ENCODE data around the gene CTRB2. TPM values are rescaled to one million over a fixed set of nuclear protein-coding genes. Genes with fewer than 3 reads are reported as not detected.
A peak's percentile ranks its signal among the peaks of the same experiment; 100 is the strongest.

Gene CTRB2
- total RNA-seq, 1 donor from 2014 or later = 7.3 TPM

GRCh38 chr16:75195811-75196790 lies 10.9 kb downstream of the CTRB2 start:
- DNase-seq (ENCODE audit: low spot score) (peak; percentile 32), ATAC-seq (no peak)
- intact Hi-C loops (cut with DNase I) = loop anchor here (10.0 kb wide), 1 partner anchor 569 kb away; no protein-coding TSS in a partner anchor

DNA sequence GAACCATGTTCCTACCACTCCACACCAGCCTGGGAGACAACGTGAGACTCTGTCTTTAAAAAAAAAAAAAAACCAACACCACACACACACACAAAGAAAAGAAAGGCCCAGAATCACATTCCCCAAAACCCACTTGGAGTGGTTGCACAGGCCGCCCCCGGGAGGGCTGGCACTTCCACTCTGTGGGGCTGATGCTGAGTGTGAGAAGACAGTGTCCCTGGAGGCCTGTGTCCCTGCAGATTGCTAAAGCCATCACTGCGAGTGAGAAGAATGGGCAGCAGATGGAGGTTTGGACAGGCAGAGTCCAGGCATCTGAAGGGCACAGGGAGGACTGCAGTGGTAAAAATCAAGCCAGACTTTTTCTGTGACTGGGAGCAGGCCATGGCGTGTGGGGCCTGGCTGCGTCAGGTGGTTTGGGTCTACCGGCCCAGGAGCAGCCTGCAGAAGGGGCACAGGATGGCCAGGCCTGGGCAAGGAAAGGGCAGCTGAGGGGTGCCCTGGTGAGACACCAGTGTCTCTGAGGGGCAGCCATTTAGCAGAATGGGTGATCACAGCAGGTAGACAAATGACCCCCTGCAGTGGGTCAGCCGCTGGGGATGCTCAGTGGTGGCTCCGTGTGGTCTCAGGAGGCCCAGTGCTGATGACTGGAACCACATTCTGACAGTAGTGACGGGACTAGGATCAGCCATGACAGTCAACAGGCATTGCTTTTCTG lies 13.1 kb downstream of the CTRB2 start:
- no peak for DNase-seq (ENCODE audit: low spot score)
- intact Hi-C loops (cut with DNase I) = loop anchor here (10.0 kb wide), 1 partner anchor 571 kb away; no protein-coding TSS in a partner anchor
- no peak for ATAC-seq

DNA sequence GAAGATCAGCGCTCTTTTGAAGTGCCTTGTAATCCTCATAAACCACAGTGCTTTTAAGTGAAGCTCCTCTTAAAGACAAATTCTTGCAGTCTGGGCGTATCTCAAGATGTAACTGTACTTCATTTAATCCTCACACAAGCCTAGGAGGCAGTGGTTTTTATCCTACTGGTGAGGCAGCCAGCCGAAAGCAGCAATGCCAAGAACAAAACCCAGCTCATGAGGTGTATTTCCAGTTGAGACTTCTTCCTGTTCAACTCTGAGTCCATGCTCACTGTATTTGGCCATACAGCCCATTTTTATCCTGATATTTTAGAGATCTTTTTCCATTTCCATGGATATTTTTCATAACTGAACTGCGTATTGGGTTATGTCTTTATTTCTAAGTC lies 13.7 kb downstream of the CTRB2 start:
- intact Hi-C loops (cut with DNase I) = loop anchor here (10.0 kb wide), 1 partner anchor 572 kb away; no protein-coding TSS in a partner anchor
- DNase-seq (ENCODE audit: low spot score) = no peak
- ATAC-seq = no peak

GRCh38 chr16:75192606-75193264 lies 14.2 kb downstream of the CTRB2 start:
- DNase-seq (ENCODE audit: low spot score) (no peak), ATAC-seq (no peak)
- intact Hi-C loops (cut with DNase I) = loop anchor here (10.0 kb wide), 1 partner anchor 572 kb away; no protein-coding TSS in a partner anchor

DNA sequence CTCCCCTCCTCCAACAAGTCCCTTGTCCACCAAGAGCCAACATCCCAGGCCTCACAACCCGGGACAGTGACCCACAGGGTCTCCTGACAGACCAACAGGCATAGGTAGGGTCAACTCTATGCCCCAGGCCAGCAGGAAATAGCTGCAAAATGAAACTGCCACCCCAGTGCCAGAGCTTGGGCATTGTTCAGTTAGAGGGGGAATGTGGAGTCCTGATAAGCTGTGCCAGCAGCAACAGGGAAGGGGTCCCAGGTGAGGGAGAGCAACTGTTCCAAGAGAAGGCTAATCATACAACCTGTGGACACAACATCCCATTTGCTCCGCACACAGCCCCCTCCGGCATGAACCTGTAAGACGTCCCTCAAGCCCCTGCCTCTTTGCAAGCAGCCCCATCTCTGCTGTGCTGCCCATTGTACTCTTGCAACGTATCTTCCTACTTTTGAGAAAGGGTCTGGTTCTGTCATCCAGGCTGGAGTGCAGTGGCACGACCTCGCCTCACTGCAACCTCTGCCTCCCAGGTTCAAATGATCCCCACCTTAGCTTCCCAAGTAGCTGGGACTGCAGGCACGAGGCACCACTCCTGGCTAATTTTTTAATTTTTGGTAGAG lies 17.2 kb downstream of the CTRB2 start:
- ATAC-seq (no peak), DNase-seq (ENCODE audit: low spot score) (no peak)
- intact Hi-C loops (cut with DNase I) = loop anchor here (10.0 kb wide), 1 partner anchor 575 kb away; no protein-coding TSS in a partner anchor

- intact Hi-C loops (cut with DNase I) = no loop called here
Observed at GRCh38 chr16:75188832-75189477, 18.0 kb downstream of the CTRB2 start.

DNA sequence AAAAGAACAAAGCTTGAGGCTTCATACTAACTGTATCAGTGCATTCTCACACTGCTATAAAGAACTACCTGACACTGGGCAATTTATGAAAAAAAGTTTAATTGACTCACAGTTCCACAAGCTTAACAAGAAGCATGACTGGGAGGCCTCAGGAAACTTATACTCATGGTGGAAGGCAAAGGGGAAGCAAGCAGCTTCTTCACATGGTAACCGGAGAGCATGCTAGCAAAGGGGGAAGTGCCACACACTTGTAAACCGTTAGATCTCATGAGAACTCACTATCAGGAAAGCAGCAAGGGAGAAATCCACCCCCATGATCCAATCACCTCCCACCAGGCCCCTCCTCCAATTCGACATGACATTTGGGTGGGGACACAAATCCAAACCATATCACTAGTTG lies 25.3 kb downstream of the CTRB2 start:
- DNase-seq (ENCODE audit: low spot score) (no peak), ATAC-seq (no peak)
- intact Hi-C loops (cut with DNase I) = no loop called here

More at GRCh38 chr16:75188832-75189477, 18.0 kb downstream of the CTRB2 start:
- DNase-seq (ENCODE audit: low spot score) (no peak), ATAC-seq (no peak)

- no peak for ATAC-seq
- intact Hi-C loops (cut with DNase I) = no loop called here
- DNase-seq (ENCODE audit: low spot score) = no peak
Observed at GRCh38 chr16:75179208-75179607, 27.8 kb downstream of the CTRB2 start.

GRCh38 chr16:75176926-75177325 lies 30.0 kb downstream of the CTRB2 start:
- intact Hi-C loops (cut with DNase I) = no loop called here
- no peak for DNase-seq (ENCODE audit: low spot score)
- ATAC-seq = no peak

GRCh38 chr16:75175074-75175473 lies 31.9 kb downstream of the CTRB2 start:
- ATAC-seq (no peak), DNase-seq (ENCODE audit: low spot score) (no peak)
- intact Hi-C loops (cut with DNase I) = no loop called here

GRCh38 chr16:75172578-75172977 lies 34.4 kb downstream of the CTRB2 start:
- ATAC-seq = no peak
- intact Hi-C loops (cut with DNase I) = no loop called here
- no peak for DNase-seq (ENCODE audit: low spot score)

GRCh38 chr16:75169899-75170405 lies 37.0 kb downstream of the CTRB2 start:
- no peak for ATAC-seq
- no peak for DNase-seq (ENCODE audit: low spot score)
- intact Hi-C loops (cut with DNase I) = no loop called here

DNA sequence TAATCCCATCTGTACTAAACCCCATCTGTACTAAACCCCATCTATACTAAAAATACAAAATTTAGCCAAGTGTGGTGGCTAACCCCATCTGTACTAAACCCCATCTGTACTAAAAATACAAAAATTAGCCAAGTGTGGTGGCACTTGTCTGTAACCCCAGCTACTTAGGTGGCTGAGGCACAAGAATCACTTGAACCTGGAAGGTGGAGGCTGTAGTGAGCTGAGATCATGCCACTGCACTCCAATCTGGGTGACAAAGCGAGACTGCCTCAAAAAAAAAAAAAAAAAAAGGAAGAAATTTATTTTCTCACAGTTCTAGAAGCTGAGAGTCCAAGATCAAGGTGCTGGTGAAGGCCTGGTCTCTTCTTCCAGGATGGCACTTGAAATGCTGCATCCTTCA lies 46.6 kb downstream of the CTRB2 start:
- intact Hi-C loops (cut with DNase I) = no loop called here
- DNase-seq (ENCODE audit: low spot score) (no peak), ATAC-seq (no peak)

Other genes with a start within 250 kb of the CTRB2 start
- gene WDR59, start 222.0 kb downstream of the CTRB2 start, total RNA-seq = 95.4 TPM
- 24.6 TPM for gene ZNRF1, start 208.1 kb downstream of the CTRB2 start, total RNA-seq
- gene LDHD, start 90.4 kb downstream of the CTRB2 start, total RNA-seq = 12.1 TPM
- 19.0 TPM for gene ZFP1, start 58.6 kb downstream of the CTRB2 start, total RNA-seq
- 2.7 TPM for gene CTRB1, start 11.8 kb upstream of the CTRB2 start, total RNA-seq
- 71.7 TPM for gene BCAR1, start 44.5 kb upstream of the CTRB2 start, total RNA-seq
- gene CFDP1, start 226.3 kb upstream of the CTRB2 start, total RNA-seq = 73.7 TPM